Activated CD4-positive, alpha-beta T cell treated with anti-CD3 and anti-CD28 coated beads for 4 hours (primary cell): ENCODE results near the gene FUOM.

Source experiments
- DNase-seq, 2 donors: peaks; one replicate each; pipeline ENCODE4 v3.0.0-alpha.2; 2020

FUOM gene

DNA sequence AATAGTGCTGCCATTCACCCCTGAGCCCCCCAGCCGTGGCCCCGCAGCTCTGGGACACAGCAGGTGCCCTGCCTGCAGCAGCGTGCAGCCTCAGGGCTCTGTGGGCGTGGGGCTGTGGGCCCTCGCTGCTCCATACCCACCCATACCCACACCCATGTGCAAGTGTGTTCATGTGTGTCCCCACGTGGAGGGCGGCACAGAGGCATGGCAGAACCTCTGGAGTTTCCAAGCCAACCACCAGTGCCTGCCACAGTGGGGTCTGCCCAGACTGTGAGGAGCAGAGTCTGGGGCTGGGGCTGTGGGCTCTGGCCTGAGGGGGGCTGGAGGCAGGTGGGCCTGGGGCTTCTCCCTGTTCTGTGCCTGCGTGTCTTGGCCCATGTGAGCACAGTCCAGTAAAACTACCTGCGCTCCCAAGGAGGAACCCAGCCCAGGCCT, 8.2 kb downstream of the FUOM start:
- DNase-seq: no peak

DNA sequence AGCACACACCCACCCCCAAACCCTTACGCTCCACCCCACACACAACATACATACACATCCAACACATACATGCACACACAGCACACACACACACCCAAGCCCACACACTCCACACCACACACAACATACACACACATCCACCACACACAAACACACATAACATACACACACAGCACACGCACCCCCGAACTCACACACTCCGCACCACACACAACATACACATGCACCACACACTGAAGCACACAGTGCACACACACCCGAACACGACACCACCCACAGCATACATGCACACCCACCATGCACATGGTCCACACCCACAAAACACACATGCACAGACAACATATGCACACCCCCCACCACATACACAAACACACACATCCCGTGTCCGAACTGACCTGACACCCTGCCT, 8.7 kb downstream of the FUOM start:
- DNase-seq: no peak

GRCh38 chr10:133347710-133348517, 9.9 kb downstream of the FUOM start:
- DNase-seq: no peak

GRCh38 chr10:133346413-133346812, 11.4 kb downstream of the FUOM start:
- DNase-seq: no peak

- DNase-seq: no peak
Measured at GRCh38 chr10:133344236-133344635, 13.6 kb downstream of the FUOM start.

DNA sequence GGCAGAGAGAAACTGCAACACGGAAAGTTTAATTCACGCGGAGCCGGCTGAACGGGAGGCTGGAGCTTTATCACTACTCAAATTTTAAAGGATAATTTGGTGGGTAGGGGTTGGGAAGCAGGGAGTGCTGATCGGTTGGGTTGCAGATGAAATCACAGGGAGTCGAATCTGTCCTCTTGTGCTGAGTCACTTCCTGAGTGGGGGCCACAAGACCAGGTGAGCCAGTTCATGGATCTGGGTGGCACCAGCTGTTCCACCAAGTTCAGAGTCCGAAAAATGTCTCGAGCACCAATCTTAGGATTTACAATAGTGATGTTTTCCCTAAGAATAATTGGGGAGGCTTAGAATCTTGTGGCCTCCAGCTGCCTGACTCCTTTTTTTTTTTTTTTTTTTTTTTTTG, 14.3 kb downstream of the FUOM start:
- DNase-seq: no peak

- no peak for DNase-seq
Measured at GRCh38 chr10:133342942-133343341, 14.9 kb downstream of the FUOM start.

- DNase-seq: no peak
Measured at GRCh38 chr10:133341983-133342382, 15.8 kb downstream of the FUOM start.

DNA sequence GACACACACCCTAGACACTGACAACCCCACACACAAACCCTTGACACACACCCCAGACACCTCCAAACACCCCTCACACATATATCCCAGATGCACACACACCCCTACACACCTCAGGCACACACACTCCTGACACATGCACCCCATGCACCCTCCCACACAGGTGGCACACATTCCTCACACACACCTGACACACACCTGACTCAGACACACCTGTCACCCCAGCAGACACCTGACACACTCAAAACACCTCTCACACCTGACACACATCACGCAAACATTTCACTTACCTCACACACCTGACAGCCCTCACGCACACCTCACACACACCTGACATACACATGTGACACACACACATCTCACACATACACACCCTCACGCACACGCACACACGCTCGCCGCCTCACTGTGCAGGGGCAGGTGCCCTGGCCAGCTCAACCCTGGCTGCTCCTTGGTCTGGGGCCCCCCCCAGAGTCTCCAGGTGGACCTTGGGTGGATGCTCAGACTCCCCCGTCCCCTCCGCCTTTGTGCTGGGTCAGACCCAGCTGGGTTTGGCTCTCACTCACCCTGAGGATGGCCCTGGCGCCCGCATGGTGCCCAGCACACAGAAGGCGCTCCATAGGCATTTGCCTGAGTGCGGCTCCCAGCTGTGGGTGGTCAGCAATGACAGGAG, 18.0 kb downstream of the FUOM start:
- no peak for DNase-seq

- no peak for DNase-seq
Measured at GRCh38 chr10:133338080-133339071, 19.4 kb downstream of the FUOM start.

GRCh38 chr10:133337370-133337725, 20.5 kb downstream of the FUOM start:
- DNase-seq: no peak

GRCh38 chr10:133336577-133337369, 21.0 kb downstream of the FUOM start, which contains the start of gene CALY:
Gene CALY, minus strand, starts transcription at chr10:133336896. Its CDS starts 7,907 bp downstream, at chr10:133328989.
- peak; percentile 75 to 84 for DNase-seq

DNA sequence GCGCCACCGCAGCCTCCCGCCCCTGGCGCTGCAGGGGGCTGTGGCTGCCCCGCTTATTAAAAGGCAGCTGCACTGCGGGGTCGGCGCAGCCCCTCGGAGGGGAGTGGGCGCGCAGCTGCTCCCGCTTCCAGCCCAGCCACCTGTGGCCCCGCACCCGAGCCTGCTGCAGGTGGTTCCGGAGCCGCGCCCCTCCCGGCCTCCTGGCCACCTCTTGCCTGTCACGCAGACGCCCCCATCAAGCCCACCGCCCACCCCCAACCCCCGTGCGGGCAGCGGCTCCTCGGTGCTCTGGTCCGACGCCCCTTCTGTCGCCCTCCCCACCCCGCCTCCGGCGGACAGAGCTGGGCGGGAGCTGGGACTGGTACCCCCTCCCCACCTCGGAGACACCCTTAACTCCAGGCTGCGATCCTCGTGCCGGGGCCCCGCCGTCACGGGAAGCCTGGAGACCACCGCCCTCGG, 21.7 kb downstream of the FUOM start:
- DNase-seq: no peak

DNA sequence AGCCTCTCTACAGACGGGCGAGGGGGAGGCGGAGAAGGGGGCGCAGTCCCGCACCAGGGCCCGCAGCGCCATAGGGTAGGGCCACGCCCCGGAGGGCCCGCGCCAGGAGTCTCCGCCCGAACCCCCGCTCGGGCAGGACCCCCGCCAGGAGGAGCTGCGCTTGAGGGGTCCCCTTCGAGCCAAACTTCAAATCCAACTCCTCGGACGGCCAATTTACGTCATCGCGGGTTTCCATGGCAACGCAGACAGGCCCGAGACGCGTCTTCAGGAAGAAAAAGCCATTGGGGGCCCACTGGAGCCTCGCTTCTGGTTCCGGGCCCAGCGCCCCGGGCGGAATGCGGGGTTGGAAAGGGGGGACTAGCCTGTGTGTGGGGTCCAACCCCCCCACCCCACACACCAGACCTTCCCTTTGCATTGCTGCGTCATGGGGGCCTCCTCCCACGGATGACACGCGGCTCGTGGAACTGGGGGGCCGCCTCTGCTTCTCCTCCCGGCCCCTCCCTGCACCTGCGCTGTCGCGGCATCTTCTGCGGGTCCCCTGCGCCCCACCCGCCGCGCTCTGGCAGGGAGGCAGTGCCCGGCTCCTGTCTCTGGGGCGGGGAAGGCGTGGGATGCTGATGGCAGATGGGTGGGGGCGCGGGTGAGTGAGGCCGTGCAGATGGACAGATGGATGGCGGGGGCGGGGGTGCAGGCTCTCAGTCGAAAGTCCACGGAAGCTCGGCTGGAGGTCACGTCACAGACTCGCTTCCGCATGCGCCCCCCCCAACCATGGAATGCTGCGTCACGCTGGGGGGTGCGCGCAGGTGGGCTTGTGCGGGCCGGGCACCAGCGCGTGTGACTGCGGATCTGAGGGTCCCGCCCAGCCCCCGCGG, 22.3 kb downstream of the FUOM start:
- peak; percentile 82 to 83 for DNase-seq

DNA sequence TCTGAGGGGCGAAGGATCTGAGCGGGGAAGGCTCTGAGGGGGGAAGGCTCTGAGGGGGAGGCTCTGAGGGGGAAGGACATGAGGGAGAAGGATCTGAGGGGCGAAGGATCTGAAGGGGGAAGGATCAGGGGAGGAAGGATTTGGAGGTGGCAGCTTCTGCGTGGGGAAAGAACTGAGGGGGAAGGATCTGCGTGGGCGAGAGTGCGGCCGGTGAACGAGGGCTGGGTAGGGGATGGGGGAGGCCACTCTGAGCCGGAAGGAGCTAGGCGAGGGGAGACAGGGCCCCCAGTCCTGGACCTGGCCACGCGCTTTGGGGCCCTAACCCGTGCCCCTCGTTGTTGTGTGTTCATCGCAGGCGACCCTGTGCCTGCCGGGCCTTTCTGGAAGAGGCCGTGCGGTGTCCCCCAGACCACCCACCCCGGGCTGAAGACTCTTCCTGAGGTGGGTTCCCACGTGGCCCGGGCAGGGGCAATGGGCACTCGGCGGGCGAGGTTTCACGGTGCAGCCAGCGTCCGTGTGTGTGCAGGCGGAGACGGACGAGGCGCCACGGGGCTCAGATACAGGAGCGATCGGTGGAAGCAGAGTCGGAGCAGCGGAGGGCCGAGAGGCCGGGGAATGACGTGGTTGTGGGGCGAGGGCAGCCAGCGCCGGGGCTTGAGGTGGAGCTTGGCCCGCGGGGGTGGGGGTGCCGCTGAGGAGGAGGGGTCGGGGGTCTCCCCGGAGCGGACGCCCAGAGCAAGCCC, 23.1 kb downstream of the FUOM start:
- DNase-seq: no peak

GRCh38 chr10:133332936-133333699, 24.7 kb downstream of the FUOM start:
- DNase-seq: no peak

DNA sequence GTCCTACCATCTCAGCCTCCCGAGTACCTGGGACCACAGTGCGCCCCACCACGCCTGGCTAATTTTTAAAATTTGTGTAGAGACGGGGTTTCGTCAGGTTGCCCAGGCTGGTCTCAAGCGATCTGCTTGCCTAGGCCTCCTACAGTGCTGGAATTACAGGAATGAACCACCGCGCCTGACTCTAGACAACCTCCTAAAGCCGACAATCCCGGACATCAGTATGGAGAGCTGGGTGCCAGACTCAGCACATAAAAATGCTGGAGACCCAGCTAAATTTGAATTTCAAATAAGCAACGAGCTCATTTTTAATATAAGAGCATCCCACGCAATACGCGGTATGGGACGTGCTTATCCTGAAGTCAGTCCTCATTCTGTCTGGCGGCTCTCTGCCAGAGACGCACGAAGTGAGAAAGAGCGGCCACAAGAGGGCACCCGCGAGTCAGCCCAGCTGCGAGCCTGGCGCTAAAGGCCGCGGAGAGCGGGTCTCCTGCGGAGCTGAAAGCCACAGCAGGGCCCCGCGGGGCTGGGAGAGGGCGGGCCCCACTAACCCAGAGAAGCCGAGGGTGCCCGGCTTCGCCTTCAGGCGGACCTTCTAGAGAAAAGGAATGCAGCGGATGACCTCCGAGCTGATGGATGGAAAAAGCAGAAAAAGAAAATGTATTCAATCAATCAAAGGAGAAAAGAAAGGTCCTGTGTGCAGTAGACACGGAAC, 28.2 kb downstream of the FUOM start:
- DNase-seq: peak; percentile 84 to 90
